Inferior parietal cortex (tissue), 1 donor: ENCODE data around the gene KRAS.

ENCODE experiments used
- DNase-seq: peaks from one replicate; pipeline ENCODE4 v3.0.0-alpha.2; 2016; ENCODE audit errors: extremely low spot score

The KRAS gene

DNA sequence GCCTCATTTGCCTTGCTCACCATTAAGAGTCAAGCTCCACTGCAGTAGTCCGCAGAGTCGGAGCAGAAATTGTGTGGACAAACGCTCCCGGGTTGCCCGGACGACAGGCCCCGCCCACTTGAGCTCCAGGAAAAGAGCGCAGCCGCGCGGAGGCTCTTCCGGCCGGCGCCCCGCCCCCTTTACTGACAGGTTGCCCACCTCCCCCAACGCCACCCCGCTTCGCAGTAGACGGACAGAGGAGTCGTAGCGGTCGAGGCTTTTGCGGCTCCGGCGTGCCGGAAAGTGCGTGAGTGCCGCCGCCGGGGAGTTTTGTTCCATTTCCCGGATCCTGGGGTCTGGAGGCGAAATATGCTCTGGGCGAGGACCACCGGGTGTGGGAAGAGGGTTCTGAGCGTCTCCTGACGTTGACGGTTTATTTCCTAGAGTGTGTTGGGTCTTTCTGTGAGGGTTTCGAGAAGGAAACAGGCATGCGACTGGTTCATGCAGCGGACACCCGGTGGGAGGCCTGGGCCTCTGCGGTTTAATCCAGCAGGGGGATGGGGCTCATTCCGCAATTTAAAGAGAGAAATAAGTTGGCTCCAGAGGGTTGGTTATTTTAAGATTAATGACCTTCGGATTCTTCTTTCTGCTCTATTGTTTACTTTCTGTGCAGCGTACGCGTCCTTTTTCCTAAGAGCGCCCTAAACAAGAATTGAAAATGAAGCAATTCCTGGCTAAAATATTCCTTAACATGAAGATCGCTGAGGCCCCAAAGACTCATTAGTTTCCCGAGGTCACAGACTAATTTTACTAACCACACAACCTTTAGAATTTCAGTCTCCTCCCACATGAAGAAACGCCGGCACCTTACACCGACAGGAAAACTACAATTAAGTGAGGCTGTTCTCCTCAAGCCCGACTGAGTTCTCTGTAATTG lies 55.4 kb downstream of the KRAS start, which contains the start of the genes DNAI7 and ETFRF1:
Gene DNAI7 (minus strand): TSS at position 105 of the 916 bp plus-strand sequence. CDS start 82 bp downstream, at position 23.
Gene ETFRF1 (plus strand): TSS at position 182 of the 916 bp plus-strand sequence. CDS start 8,720 bp downstream, outside the sequence.
- peak; percentile 90 for DNase-seq

GRCh38 chr12:25194722-25195055 lies 56.0 kb downstream of the KRAS start:
- DNase-seq = no peak

DNA sequence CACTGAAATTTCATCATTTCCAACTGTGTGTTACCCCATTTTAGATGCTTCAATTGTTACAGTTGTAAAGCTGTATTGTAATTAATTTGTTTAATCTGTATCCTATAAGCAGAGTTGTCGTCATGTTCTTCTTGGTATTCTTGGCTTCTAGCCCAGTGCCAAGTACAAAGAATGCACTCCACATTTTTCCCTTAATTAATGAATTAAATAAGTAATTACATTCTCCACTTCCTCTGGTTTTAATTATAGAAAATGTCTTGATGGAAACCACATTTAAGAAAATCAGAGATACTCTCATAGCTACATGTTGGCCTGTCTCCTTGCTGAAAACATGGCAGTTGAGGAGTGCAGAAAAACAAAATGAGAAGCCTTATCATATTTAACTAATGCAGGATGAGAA lies 56.5 kb downstream of the KRAS start:
- no peak for DNase-seq

- no peak for DNase-seq
Measured at GRCh38 chr12:25190793-25191192, 59.9 kb downstream of the KRAS start.

DNA sequence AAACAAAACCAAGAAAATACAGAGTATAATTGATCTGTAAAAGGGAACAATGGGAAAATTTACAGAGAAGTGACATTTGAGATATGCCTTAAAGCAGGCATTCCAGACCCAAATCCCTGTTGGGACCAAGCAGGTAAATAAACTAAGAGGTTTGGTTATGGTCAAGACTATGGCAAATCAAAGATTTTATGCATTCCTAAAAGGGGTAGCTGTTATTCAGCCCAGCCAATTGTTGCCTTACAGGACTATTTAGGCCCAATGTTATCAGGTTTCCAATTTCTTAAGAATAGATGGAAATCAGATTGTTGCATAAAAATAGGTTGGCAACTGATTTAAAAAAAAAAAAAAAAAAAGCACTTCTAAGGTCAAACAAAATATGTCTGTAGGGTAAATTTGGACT lies 61.1 kb downstream of the KRAS start:
- DNase-seq = no peak

- DNase-seq = no peak
Measured at GRCh38 chr12:25187781-25188180, 62.9 kb downstream of the KRAS start.

DNA sequence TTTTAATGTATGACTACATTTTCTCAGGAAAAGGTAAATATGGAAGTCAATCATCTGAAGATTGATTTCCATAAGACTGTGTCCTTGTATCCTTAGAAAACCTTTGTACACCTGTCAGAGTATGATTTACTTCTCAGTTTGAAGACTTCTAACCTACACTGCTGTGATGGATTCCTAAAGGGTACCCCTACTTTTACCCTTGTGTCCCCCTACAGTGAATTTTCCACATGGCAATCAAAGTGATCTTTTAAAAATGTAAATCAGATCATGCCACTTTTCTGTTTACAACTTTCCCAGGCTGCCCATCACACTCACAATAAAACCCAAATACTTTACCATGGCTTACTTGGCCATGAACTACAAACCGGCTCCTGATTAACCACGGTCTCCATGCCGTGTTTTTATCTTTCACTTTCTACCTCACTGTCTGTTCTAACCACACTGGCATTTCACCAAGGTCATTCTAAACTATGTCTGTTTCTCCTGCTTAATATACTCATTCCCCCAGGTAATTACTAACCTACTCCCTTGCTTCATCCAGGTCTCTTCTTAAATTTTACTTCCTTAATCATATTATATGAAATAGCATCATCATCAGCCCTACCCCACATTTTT lies 63.8 kb downstream of the KRAS start:
- no peak for DNase-seq

GRCh38 chr12:25186038-25186787 lies 64.5 kb downstream of the KRAS start:
- DNase-seq = no peak

DNA sequence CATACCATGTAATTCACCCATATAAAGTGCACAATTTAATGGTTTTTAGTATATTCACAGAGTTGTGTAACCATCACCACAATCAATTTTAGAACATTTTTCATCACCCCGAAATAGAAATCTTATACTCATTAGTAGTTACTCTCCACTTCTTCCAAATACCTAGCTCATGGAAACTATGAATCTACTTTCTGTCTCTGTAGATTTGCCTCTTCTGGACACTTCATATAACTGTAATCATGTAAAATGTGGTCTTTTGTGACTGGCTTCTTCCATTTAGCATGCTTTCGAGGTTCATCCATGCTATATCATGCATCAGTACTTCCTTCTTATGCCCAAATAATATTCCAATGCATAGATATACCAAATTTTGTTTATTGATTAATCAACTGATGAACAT lies 66.6 kb downstream of the KRAS start:
- no peak for DNase-seq

GRCh38 chr12:25182765-25183164 lies 68.0 kb downstream of the KRAS start:
- no peak for DNase-seq

DNA sequence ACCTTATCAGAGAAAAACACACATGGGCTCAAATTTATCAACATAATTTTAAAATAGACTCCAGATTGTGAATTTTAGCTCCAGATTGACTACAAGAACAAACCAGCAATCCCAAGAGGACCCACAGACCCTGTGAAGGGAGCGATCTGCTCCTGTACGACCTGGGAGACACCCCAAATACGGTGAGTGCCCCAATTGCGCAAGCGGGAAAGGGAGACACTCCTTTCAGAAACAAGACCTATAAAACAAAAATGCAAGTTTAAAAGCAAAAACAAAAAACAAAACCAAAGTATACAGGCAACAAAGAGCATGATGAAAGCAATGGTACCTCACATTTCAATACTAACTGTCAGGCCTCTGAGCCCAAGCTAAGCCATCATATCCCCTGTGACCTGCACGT lies 87.9 kb downstream of the KRAS start:
- DNase-seq = no peak

DNA sequence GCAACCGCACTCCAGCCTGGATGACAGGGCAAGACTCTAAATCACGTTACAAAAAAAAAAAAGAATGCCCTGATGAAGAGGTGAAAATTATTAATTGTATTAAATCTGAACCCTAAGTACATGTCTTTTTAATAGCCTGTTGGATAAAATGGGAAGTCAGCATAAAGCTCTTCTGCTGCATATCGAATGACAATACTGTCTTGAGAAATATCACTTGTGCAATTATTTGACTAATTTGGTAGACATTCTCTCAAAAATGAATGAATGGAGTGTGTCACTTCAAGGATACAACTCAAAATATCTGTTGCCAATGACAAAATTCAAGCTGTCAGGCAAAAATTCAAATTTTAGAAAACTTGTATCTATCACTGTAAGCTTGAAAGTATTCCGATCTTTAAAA lies 94.7 kb downstream of the KRAS start:
- DNase-seq = no peak

DNA sequence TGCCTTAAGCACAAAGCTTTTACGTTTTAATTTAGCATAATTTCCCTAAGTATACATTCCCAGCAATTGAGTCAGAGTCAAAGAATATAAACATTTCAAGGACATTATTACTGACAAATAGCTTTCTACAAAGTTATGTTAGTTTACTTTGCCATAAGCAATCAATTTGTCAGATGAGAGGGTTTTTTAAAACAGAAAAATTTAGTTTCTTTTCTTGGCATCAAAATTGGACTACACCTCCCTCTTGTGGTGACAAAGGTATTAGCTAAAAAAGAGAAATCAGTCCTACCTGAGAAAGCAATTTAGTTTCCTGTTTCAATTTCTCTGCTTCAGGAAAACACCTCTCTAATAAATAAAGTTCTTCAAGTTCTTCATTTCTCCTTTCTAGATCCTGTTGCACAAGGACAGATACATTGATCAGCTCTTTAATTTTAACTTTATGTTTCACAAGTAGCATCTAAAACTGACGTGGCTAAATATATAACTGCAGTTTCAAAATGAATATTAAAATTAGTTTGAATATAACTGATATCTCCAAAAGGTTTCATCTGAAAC lies 95.6 kb downstream of the KRAS start:
- peak; percentile 51 for DNase-seq
